ENCODE data around the gene PDZRN4. TPM values are rescaled to one million over a fixed set of nuclear protein-coding genes. Genes with fewer than 3 reads are reported as not detected.

Gene PDZRN4
- total RNA-seq, 1 donor from 2014 or later = 0.75 TPM

GRCh38 chr12:41424651-41425050 lies 236.5 kb downstream of the PDZRN4 start:
- no peak for TF ChIP-seq CTCF (IDR thresholded peaks at IDR 0.05)
- H3K27ac ChIP-seq = no peak overlapping the region
- H3K9me3 ChIP-seq = no peaks in the 10 kb centered on the region
- intact Hi-C loops (cut with DNase I) = no loop called here
- DNase-seq = no peak
- ATAC-seq = no peak
- H3K27me3 ChIP-seq = no peaks in the 10 kb centered on the region
- H3K4me3 ChIP-seq = no peak overlapping the region
- no peaks in the 10 kb centered on the region for H3K4me1 ChIP-seq
- H3K36me3 ChIP-seq = no peaks in the 10 kb centered on the region

- Histone ChIP-seq H3K27ac (no peak overlapping the region), H3K9me3 (no peaks in the 10 kb centered on the region), H3K27me3 (no peaks in the 10 kb centered on the region), H3K36me3 (no peaks in the 10 kb centered on the region), H3K4me3 (no peak overlapping the region), H3K4me1 (no peaks in the 10 kb centered on the region)
- no peak for ATAC-seq
- TF ChIP-seq CTCF (IDR thresholded peaks at IDR 0.05) = no peak
- intact Hi-C loops (cut with DNase I) = no loop called here
- DNase-seq = no peak
Measured at GRCh38 chr12:41433460-41433859, 245.3 kb downstream of the PDZRN4 start.

- intact Hi-C loops (cut with DNase I) = no loop called here
- no peak for TF ChIP-seq CTCF (IDR thresholded peaks at IDR 0.05)
- Histone ChIP-seq H3K4me3 (no peak overlapping the region), H3K36me3 (no peaks in the 10 kb centered on the region), H3K27me3 (no peaks in the 10 kb centered on the region), H3K27ac (no peak overlapping the region), H3K4me1 (no peaks in the 10 kb centered on the region), H3K9me3 (no peaks in the 10 kb centered on the region)
- no peak for ATAC-seq
- DNase-seq = no peak
Measured at GRCh38 chr12:41436076-41436475, 248.0 kb downstream of the PDZRN4 start.

- ATAC-seq (no peak), DNase-seq (no peak)
- Histone ChIP-seq H3K27me3 (no peaks in the 10 kb centered on the region), H3K27ac (no peak overlapping the region), H3K4me3 (no peak overlapping the region), H3K9me3 (no peaks in the 10 kb centered on the region), H3K36me3 (no peaks in the 10 kb centered on the region), H3K4me1 (no peaks in the 10 kb centered on the region)
- intact Hi-C loops (cut with DNase I) = no loop called here
- TF ChIP-seq CTCF (IDR thresholded peaks at IDR 0.05) = no peak
Measured at GRCh38 chr12:41437563-41437962, 249.4 kb downstream of the PDZRN4 start.

- DNase-seq (no peak), ATAC-seq (no peak)
- no peaks in the 10 kb centered on the region for H3K36me3 ChIP-seq
- no peak overlapping the region for H3K27ac ChIP-seq
- H3K4me1 ChIP-seq = no peaks in the 10 kb centered on the region
- no peak overlapping the region for H3K4me3 ChIP-seq
- intact Hi-C loops (cut with DNase I) = no loop called here
- no peaks in the 10 kb centered on the region for H3K27me3 ChIP-seq
- no peak for TF ChIP-seq CTCF (IDR thresholded peaks at IDR 0.05)
- no peaks in the 10 kb centered on the region for H3K9me3 ChIP-seq
Measured at GRCh38 chr12:41438854-41439541, 250.9 kb downstream of the PDZRN4 start.

GRCh38 chr12:41439801-41440200 lies 251.7 kb downstream of the PDZRN4 start:
- DNase-seq = no peak
- Histone ChIP-seq H3K4me1 (no peaks in the 10 kb centered on the region), H3K9me3 (no peaks in the 10 kb centered on the region), H3K36me3 (no peaks in the 10 kb centered on the region), H3K27me3 (no peaks in the 10 kb centered on the region), H3K27ac (no peak overlapping the region), H3K4me3 (no peak overlapping the region)
- no peak for ATAC-seq
- no peak for TF ChIP-seq CTCF (IDR thresholded peaks at IDR 0.05)
- intact Hi-C loops (cut with DNase I) = no loop called here
